ENCODE results near the gene TRPV5.
A peak's percentile ranks its signal among the peaks of the same experiment; 100 is the strongest.

The TRPV5 gene

GRCh38 chr7:142908290-142908689, 25.3 kb downstream of the TRPV5 start:
- DNase-seq: no peak

- no peak for DNase-seq
Observed at GRCh38 chr7:142906643-142907042, 26.9 kb downstream of the TRPV5 start.

- no peak for DNase-seq
Observed at GRCh38 chr7:142905759-142906158, 27.8 kb downstream of the TRPV5 start.

GRCh38 chr7:142904128-142904527, 29.4 kb downstream of the TRPV5 start:
- DNase-seq: no peak

- DNase-seq: no peak
Observed at GRCh38 chr7:142901426-142902259, 31.9 kb downstream of the TRPV5 start.

GRCh38 chr7:142899661-142900060, 33.9 kb downstream of the TRPV5 start:
- DNase-seq: no peak

GRCh38 chr7:142898377-142899170, 35.0 kb downstream of the TRPV5 start:
- no peak for DNase-seq

- DNase-seq: no peak
Observed at GRCh38 chr7:142897691-142898090, 35.9 kb downstream of the TRPV5 start.

- DNase-seq: no peak
Observed at GRCh38 chr7:142896741-142897379, 36.7 kb downstream of the TRPV5 start.

GRCh38 chr7:142896151-142896550, 37.4 kb downstream of the TRPV5 start:
- no peak for DNase-seq

GRCh38 chr7:142894985-142895593, 38.5 kb downstream of the TRPV5 start:
- DNase-seq: no peak

GRCh38 chr7:142894112-142894984, 39.2 kb downstream of the TRPV5 start:
- no peak for DNase-seq

GRCh38 chr7:142892951-142893350, 40.6 kb downstream of the TRPV5 start:
- peak; percentile 9 for DNase-seq

GRCh38 chr7:142891490-142892082, 42.0 kb downstream of the TRPV5 start:
- peak; percentile 17 for DNase-seq

GRCh38 chr7:142890874-142891485, 42.6 kb downstream of the TRPV5 start:
- peak; percentile 13 for DNase-seq

GRCh38 chr7:142889816-142890215, 43.7 kb downstream of the TRPV5 start:
- peak; percentile 12 for DNase-seq

- DNase-seq: peak; percentile 26
Observed at GRCh38 chr7:142887282-142888015, 46.1 kb downstream of the TRPV5 start.

- peak; percentile 5 for DNase-seq
Observed at GRCh38 chr7:142886866-142887265, 46.7 kb downstream of the TRPV5 start.

GRCh38 chr7:142885311-142886230, 48.0 kb downstream of the TRPV5 start, which contains the start of gene TRPV6:
Gene TRPV6 (minus strand): TSS chr7:142885745.
- peak; percentile 18 for DNase-seq

Data from activated CD4-positive, CD25-positive, alpha-beta regulatory T cell treated with anti-CD3 and anti-CD28 coated beads, Interleukin-2, amount 50 U/mL, for 72 hours (primary cell).